Hepatocyte (in vitro differentiated cells): ENCODE data around the gene LRRC3. TPM values are rescaled to one million over a fixed set of nuclear protein-coding genes. Genes with fewer than 3 reads are reported as not detected.

ENCODE experiments used
- DNase-seq: peaks from one replicate; pipeline ENCODE4 v3.0.0-alpha.2; 2016; ENCODE audit warnings: low spot score
- H2AFZ ChIP-seq: fragments of 200-600 bp; sonication (generic); 2 replicates; pipeline ENCODE4 v1.6.0; 2016; ENCODE audit warnings: antibody characterized with exemption, mild to moderate bottlenecking
- H3K27ac ChIP-seq: fragments of 200-600 bp; sonication (generic); 2 replicates; pipeline ENCODE4 v1.5.1; 2016; ENCODE audit warnings: mild to moderate bottlenecking
- H3K27me3 ChIP-seq: fragments of 200-600 bp; sonication (generic); 2 replicates; pipeline ENCODE4 v1.6.1; 2016
- H3K36me3 ChIP-seq: fragments of 200-600 bp; sonication (generic); replicated peaks from 2 replicates; pipeline ENCODE4 v1.5.1; 2016; ENCODE audit warnings: low read depth; ENCODE audit not compliant: insufficient read depth
- H3K4me1 ChIP-seq: fragments of 200-600 bp; sonication (generic); 2 replicates; pipeline ENCODE4 v1.5.1; 2016; ENCODE audit warnings: mild to moderate bottlenecking, moderate library complexity; ENCODE audit not compliant: insufficient read depth
- H3K4me2 ChIP-seq: fragments of 200-600 bp; sonication (generic); 2 replicates; pipeline ENCODE4 v1.6.0; 2016
- H3K4me3 ChIP-seq: fragments of 200-600 bp; sonication (generic); 2 replicates; pipeline ENCODE4 v1.5.1; 2016; ENCODE audit warnings: mild to moderate bottlenecking
- H3K79me2 ChIP-seq: fragments of 200-600 bp; sonication (generic); 2 replicates; pipeline ENCODE4 v1.6.0; 2017; ENCODE audit warnings: mild to moderate bottlenecking
- H3K9me2 ChIP-seq: fragments of 200-600 bp; sonication (generic); replicated peaks from 2 replicates; pipeline ENCODE4 v1.6.0; 2017; ENCODE audit warnings: mild to moderate bottlenecking; ENCODE audit not compliant: insufficient read depth
- H3K9me3 ChIP-seq: fragments of 200-600 bp; sonication (generic); 2 replicates; pipeline ENCODE4 v1.5.1; 2016; ENCODE audit warnings: low read depth, mild to moderate bottlenecking
- H4K20me1 ChIP-seq: fragments of 200-600 bp; sonication (generic); 2 replicates; pipeline ENCODE4 v1.6.0; 2016; ENCODE audit warnings: mild to moderate bottlenecking; ENCODE audit not compliant: insufficient read depth, poor library complexity, severe bottlenecking
- EZH2 ChIP-seq: fragments of 200-600 bp; sonication (generic); IDR thresholded peaks from 2 replicates; pipeline ENCODE4 v1.6.1; 2016; ENCODE audit warnings: antibody characterized with exemption, mild to moderate bottlenecking, borderline replicate concordance
- EZH2phosphoT487 ChIP-seq: fragments of 200-600 bp; sonication (generic); IDR thresholded peaks from one replicate; pipeline ENCODE4 v1.6.1; 2018; ENCODE audit warnings: antibody characterized with exemption, mild to moderate bottlenecking, low read depth, moderate library complexity; ENCODE audit not compliant: unreplicated experiment, severe bottlenecking
- WGBS: methylation state at CpG from one replicate; pipeline ENCODE4 v1.1.6; 2016; ENCODE audit warnings: low lambda C conversion rate; ENCODE audit errors: missing lambda C conversion rate; 5-methylcytosine and 5-hydroxymethylcytosine counted together
- polyA plus RNA-seq: library from polyadenylated mRNA; unstranded; fragments of >200 nt; fragmentation: Nextera tagmentation; extraction: Ambion mirVana; gene quantifications from 2 replicates; pipeline ENCODE4 v1.2.1, GENCODE V29; 2016
- total RNA-seq: library from RNA; depleted of rRNA; stranded (reverse); fragments of >200 nt; gene quantifications from 2 replicates; pipeline ENCODE4 v1.2.3, GENCODE V29; 2014
- TF ChIP-seq, protein P1 (sequence below): fragments of 200-600 bp; sonication (generic); IDR thresholded peaks from 2 replicates; pipeline ENCODE4 v1.5.1; 2016; ENCODE audit warnings: antibody characterized with exemption, mild to moderate bottlenecking; ENCODE audit not compliant: poor library complexity

Gene LRRC3
- total and polyA plus RNA-seq, 2 experiments from 2014 or later = 7.2 to 7.3 TPM

GRCh38 chr21:44444286-44444931, 10.9 kb upstream of the LRRC3 start:
- Histone ChIP-seq H3K4me1 (no peaks in the 10 kb centered on the region), H3K9me3 (no peaks in the 10 kb centered on the region), H2AFZ (no peak overlapping the region), H3K9me2 (no peaks in the 10 kb centered on the region), H3K4me3 (no peak overlapping the region), H4K20me1 (no peaks in the 10 kb centered on the region), H3K27me3 (no peaks in the 10 kb centered on the region), H3K4me2 (no peak overlapping the region), H3K79me2 (no peaks in the 10 kb centered on the region), H3K36me3 (no peaks in the 10 kb centered on the region), H3K27ac (no peak overlapping the region)
- WGBS = 78% methylated on average over 21 of the region's 21 CpGs
- no peak for DNase-seq
- TF ChIP-seq EZH2phosphoT487 = no peak
- no peak for TF ChIP-seq EZH2
- TF ChIP-seq, protein P1, sequence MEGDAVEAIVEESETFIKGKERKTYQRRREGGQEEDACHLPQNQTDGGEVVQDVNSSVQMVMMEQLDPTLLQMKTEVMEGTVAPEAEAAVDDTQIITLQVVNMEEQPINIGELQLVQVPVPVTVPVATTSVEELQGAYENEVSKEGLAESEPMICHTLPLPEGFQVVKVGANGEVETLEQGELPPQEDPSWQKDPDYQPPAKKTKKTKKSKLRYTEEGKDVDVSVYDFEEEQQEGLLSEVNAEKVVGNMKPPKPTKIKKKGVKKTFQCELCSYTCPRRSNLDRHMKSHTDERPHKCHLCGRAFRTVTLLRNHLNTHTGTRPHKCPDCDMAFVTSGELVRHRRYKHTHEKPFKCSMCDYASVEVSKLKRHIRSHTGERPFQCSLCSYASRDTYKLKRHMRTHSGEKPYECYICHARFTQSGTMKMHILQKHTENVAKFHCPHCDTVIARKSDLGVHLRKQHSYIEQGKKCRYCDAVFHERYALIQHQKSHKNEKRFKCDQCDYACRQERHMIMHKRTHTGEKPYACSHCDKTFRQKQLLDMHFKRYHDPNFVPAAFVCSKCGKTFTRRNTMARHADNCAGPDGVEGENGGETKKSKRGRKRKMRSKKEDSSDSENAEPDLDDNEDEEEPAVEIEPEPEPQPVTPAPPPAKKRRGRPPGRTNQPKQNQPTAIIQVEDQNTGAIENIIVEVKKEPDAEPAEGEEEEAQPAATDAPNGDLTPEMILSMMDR = no peak

- Histone ChIP-seq H4K20me1 (no peaks in the 10 kb centered on the region), H2AFZ (no peak overlapping the region), H3K4me1 (no peaks in the 10 kb centered on the region), H3K27me3 (no peaks in the 10 kb centered on the region), H3K9me2 (no peaks in the 10 kb centered on the region), H3K4me3 (no peak overlapping the region), H3K4me2 (no peak overlapping the region), H3K9me3 (no peaks in the 10 kb centered on the region), H3K36me3 (no peaks in the 10 kb centered on the region), H3K79me2 (no peaks in the 10 kb centered on the region), H3K27ac (no peak overlapping the region)
- 84% methylated on average over 19 of the region's 19 CpGs for WGBS
- TF ChIP-seq EZH2 = no peak
- TF ChIP-seq, protein P1 = no peak
- no peak for TF ChIP-seq EZH2phosphoT487
- DNase-seq = no peak
Measured at GRCh38 chr21:44445145-44445812, 10.0 kb upstream of the LRRC3 start.

GRCh38 chr21:44448651-44449131, 6.6 kb upstream of the LRRC3 start:
- no peaks in the 10 kb centered on the region for H3K9me3 ChIP-seq
- TF ChIP-seq EZH2phosphoT487 (no peak), EZH2 (no peak)
- TF ChIP-seq, protein P1 = no peak
- H3K27ac ChIP-seq = no peak overlapping the region
- no peaks in the 10 kb centered on the region for H4K20me1 ChIP-seq
- no peaks in the 10 kb centered on the region for H3K36me3 ChIP-seq
- 81% methylated on average over 13 of the region's 13 CpGs for WGBS
- no peaks in the 10 kb centered on the region for H3K9me2 ChIP-seq
- H3K79me2 ChIP-seq = no peaks in the 10 kb centered on the region
- no peaks in the 10 kb centered on the region for H3K4me1 ChIP-seq
- DNase-seq = no peak
- H2AFZ ChIP-seq = no peak overlapping the region
- H3K4me2 ChIP-seq = no peak overlapping the region
- H3K4me3 ChIP-seq = no peak overlapping the region
- no peaks in the 10 kb centered on the region for H3K27me3 ChIP-seq
